ENCODE results near the gene TEP1.
"Not testable (repeated sequence)": the region's sequence is repeated elsewhere in the genome, so short reads cannot be mapped to it uniquely, and the experiment has no call there.

Gene TEP1

GRCh38 chr14:20386276-20386855 is 26.9 kb downstream of the TEP1 start:
- DNase-seq (ENCODE audit: low read depth), result no peak

- DNase-seq (ENCODE audit: low read depth), result no peak
Measured at GRCh38 chr14:20384886-20385285, 28.4 kb downstream of the TEP1 start.

GRCh38 chr14:20384321-20384720 is 29.0 kb downstream of the TEP1 start:
- DNase-seq (ENCODE audit: low read depth), result no peak

GRCh38 chr14:20383636-20384035 is 29.7 kb downstream of the TEP1 start:
- DNase-seq (ENCODE audit: low read depth), result no peak

DNA sequence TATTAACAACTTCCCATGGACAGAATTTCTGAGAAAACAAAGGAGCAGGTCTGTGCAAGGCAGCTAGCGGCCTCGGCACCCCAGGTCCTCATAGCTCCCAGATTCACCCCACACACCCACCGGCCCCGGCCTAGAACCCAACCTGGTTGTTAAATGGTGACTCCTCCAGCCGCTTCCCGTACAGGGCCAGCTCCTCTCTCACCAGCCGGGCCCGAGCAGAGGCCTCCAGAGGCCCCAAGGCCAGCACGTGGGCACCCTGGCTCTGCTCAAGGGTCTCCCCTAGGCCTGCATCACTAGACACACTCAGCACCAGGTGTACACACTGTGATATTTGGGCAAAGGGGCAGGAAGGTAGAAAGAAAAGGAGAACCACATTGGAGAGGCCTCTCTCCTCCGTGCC is 30.3 kb downstream of the TEP1 start:
- no peak for DNase-seq (ENCODE audit: low read depth)

GRCh38 chr14:20382526-20382925 is 30.8 kb downstream of the TEP1 start:
- no peak for DNase-seq (ENCODE audit: low read depth)

GRCh38 chr14:20381341-20381740 is 32.0 kb downstream of the TEP1 start:
- no peak for DNase-seq (ENCODE audit: low read depth)

GRCh38 chr14:20380681-20381080 is 32.6 kb downstream of the TEP1 start:
- no peak for DNase-seq (ENCODE audit: low read depth)

GRCh38 chr14:20379743-20380142 is 33.6 kb downstream of the TEP1 start:
- DNase-seq (ENCODE audit: low read depth), result no peak

DNA sequence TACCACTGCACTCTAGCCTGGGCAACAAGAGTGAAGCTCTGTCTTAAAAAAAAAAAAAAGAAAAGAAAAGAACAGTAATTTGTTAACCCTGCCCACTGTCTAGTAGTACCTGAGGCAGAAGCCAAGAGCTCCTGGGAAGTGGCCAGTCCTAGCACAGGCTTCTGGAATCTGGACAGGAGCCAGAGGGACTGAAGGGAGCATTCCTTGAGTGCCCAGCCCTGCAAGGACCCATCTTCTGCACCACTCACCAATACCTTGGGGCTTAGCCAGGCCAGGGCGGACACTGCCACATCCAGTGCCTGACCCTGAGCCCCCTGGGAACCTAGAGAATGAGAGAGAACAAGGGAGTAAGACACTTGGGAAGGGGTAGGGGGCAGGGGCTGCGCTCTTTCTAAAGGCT is 36.1 kb downstream of the TEP1 start:
- DNase-seq (ENCODE audit: low read depth), result peak; percentile 24

- DNase-seq (ENCODE audit: low read depth), result no peak
Measured at GRCh38 chr14:20376071-20376588, 37.2 kb downstream of the TEP1 start.

- DNase-seq (ENCODE audit: low read depth), result no peak
Measured at GRCh38 chr14:20375471-20375870, 37.8 kb downstream of the TEP1 start.

GRCh38 chr14:20372796-20373195 is 40.5 kb downstream of the TEP1 start:
- no peak for DNase-seq (ENCODE audit: low read depth)

DNA sequence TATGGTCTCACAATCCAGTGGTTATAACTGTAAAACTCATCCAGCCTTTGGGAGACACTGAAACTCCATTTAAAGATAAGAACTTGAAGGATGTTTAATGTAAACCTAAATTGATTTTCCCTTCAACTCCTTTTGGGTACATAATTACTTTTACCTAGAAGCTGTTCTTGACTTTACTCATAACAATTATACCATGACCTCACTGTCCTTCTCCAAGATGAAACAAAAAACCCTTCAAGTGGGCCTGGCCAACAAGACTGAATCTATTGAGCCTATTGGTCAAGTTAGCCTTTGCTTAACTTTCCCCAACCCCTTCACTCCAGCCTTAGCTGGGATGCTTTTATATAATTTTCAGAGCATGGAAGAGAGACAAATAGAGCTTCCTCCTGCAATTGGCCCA is 47.4 kb downstream of the TEP1 start:
- no peak for DNase-seq (ENCODE audit: low read depth)

GRCh38 chr14:20358474-20358873 is 54.8 kb downstream of the TEP1 start:
- not testable (repeated sequence) for DNase-seq (ENCODE audit: low read depth)

GRCh38 chr14:20356422-20356821 is 56.9 kb downstream of the TEP1 start:
- peak; percentile 10 for DNase-seq (ENCODE audit: low read depth)

DNA sequence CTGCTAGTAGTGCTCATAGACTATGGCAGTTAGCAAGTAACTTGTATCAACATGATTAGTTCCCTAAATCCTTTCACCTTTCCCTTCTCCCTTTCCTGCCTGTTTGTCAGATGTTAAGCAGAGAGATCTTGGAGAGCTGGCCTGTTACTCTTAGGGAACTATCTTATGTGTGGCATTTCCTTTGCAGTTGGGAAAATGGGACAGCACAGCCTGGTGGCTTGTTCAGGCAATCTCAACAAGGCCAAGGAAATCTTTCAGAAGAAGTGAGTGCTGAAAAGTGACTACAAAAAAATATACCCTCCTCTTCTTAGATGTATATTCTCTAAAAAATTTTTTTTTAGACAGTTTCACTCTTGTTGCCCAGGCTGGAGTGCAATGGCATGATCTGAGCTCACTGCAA is 62.4 kb downstream of the TEP1 start:
- peak; percentile 43 for DNase-seq (ENCODE audit: low read depth)

DNA sequence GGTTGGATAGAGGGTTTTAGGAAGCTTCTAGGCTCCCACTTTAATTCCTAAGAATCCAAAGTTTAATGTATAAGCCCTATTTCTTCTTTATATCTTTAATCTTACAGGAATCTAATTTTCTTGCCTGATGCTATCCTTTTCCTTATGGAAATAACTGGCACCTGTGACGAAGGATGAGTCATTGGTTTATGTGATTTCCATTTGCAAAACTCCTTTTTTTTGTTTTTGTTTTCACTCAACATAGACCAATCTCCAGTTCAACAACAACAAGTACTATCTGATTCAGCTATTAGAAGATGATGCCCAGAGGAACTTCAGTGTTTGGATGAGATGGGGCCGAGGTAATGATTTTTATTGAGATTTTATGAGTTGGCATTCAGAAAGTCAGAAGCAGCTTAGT is 63.0 kb downstream of the TEP1 start:
- no peak for DNase-seq (ENCODE audit: low read depth)

- DNase-seq (ENCODE audit: low read depth), result no peak
Measured at GRCh38 chr14:20347747-20348146, 65.6 kb downstream of the TEP1 start.

DNA sequence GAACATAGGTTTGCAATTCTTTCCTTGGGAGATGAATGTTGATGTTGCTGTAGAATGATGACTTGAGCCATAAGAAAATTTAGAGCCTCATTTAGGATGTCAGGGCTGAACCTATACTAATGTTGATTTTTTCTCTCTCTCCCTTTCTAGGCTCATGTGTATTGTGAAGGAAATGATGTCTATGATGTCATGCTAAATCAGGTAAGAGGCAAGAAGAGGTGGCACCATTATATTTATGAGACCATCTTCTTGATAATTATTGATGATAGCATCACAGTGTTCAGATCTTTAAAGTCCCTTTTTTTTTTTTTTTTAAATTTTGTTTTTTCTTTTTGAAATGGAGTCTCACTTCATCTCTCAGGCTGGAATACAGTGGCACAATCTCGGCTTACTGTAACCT is 66.6 kb downstream of the TEP1 start:
- no peak for DNase-seq (ENCODE audit: low read depth)

DNA sequence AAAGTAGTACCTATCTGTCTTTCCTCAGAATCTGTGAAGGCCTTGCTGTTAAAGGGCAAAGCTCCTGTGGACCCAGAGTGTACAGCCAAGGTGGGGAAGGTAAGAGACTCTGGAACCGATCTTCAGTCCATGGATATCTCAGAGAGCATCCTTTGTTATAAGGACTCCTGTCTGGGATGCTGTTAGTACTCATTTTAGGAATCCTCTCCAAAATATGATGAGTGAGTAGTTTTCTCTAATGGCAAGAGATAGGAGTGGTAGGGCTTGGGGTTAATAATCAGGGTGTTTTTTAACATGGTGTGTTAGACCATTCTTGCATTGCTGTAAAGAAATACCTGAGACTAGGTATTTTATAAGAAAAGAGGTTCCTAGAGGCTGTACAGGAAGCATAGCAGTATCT is 67.9 kb downstream of the TEP1 start:
- DNase-seq (ENCODE audit: low read depth), result no peak

DNA sequence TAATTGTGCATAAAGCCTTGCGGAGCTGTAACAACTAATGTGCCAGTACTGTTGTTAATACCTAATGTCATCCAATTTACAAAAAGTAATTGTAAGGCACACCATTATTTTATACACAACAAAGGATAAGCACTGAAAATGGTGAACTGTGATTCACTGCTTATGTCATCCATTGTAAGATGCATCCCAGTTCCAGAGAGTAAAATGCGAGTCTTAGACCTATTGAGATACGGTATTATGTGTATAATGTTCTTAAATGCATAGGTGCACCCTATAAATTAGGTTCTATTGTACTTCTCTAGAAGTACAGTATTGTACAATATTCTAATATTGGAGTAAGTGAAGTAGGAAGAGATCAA is 69.5 kb downstream of the TEP1 start:
- no peak for DNase-seq (ENCODE audit: low read depth)

- peak; percentile 100 for DNase-seq (ENCODE audit: low read depth)
Measured at GRCh38 chr14:20343092-20343861, 70.0 kb downstream of the TEP1 start, which contains the start of gene PARP2. Gene PARP2, plus strand, starts transcription at chr14:20343635. Its CDS starts 7 bp downstream, at chr14:20343642.

DNA sequence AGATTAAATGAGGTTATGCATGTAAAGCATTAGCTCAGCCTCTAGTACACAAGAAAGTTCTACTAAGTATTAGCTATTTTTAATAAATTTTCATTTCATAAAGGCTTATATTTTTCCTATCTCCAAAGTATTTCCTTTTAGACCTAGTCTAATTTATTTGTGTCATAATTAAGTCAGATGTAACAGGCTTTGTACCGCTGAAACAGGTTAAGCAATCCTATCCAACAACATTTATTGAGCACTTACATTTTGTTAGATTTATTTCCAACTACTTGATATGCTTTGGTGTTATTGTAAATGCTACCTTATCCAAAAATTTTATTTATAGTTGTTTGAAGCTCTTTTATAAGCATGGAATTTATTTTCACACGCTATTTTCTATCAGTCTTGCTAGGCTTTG is 71.7 kb downstream of the TEP1 start:
- no peak for DNase-seq (ENCODE audit: low read depth)

All from EH (cell line).